VCaP (cell line): ENCODE measurements around the gene SMYD3.

Source experiments
- H3K27ac ChIP-seq: fragments of 450-650 bp; 2 replicates; pipeline ENCODE4 v1.5.1; 2017
- TF ChIP-seq, protein P1 (sequence below): fragments of 450-650 bp; conservative IDR thresholded peaks from 2 replicates; pipeline ENCODE4 v1.5.1; 2017; ENCODE audit warnings: mild to moderate bottlenecking, moderate library complexity

Gene SMYD3

GRCh38 chr1:245803666-245804037, 703.4 kb downstream of the SMYD3 start:
- TF ChIP-seq, protein P1, sequence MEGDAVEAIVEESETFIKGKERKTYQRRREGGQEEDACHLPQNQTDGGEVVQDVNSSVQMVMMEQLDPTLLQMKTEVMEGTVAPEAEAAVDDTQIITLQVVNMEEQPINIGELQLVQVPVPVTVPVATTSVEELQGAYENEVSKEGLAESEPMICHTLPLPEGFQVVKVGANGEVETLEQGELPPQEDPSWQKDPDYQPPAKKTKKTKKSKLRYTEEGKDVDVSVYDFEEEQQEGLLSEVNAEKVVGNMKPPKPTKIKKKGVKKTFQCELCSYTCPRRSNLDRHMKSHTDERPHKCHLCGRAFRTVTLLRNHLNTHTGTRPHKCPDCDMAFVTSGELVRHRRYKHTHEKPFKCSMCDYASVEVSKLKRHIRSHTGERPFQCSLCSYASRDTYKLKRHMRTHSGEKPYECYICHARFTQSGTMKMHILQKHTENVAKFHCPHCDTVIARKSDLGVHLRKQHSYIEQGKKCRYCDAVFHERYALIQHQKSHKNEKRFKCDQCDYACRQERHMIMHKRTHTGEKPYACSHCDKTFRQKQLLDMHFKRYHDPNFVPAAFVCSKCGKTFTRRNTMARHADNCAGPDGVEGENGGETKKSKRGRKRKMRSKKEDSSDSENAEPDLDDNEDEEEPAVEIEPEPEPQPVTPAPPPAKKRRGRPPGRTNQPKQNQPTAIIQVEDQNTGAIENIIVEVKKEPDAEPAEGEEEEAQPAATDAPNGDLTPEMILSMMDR: no peak
- H3K27ac ChIP-seq: no peak overlapping the region

- no peak overlapping the region for H3K27ac ChIP-seq
- TF ChIP-seq, protein P1: no peak
Observed at GRCh38 chr1:245802941-245803665, 704.0 kb downstream of the SMYD3 start.

GRCh38 chr1:245800901-245801605, 706.0 kb downstream of the SMYD3 start:
- no peak overlapping the region for H3K27ac ChIP-seq
- TF ChIP-seq, protein P1: no peak

DNA sequence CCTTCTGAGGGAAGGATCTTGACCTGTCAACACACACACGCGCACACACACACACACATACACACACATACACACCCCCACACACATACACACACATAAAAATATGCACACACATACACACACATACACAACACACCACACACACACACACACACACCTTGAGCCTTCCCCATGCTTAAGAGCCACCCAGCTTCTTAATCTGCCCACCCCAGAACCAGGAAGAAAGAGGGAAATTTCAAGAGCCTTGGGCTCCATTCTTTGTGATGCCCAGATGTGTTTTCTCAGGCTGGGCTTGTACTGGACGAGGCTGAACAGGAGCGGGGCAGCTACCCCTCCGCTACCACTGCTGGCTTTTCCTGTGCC, 708.7 kb downstream of the SMYD3 start:
- H3K27ac ChIP-seq: no peak overlapping the region
- TF ChIP-seq, protein P1: no peak

GRCh38 chr1:245797592-245798348, 709.3 kb downstream of the SMYD3 start:
- TF ChIP-seq, protein P1: peak; percentile 25; the same call in 1 of the 2 replicates
- H3K27ac ChIP-seq: no peak overlapping the region

DNA sequence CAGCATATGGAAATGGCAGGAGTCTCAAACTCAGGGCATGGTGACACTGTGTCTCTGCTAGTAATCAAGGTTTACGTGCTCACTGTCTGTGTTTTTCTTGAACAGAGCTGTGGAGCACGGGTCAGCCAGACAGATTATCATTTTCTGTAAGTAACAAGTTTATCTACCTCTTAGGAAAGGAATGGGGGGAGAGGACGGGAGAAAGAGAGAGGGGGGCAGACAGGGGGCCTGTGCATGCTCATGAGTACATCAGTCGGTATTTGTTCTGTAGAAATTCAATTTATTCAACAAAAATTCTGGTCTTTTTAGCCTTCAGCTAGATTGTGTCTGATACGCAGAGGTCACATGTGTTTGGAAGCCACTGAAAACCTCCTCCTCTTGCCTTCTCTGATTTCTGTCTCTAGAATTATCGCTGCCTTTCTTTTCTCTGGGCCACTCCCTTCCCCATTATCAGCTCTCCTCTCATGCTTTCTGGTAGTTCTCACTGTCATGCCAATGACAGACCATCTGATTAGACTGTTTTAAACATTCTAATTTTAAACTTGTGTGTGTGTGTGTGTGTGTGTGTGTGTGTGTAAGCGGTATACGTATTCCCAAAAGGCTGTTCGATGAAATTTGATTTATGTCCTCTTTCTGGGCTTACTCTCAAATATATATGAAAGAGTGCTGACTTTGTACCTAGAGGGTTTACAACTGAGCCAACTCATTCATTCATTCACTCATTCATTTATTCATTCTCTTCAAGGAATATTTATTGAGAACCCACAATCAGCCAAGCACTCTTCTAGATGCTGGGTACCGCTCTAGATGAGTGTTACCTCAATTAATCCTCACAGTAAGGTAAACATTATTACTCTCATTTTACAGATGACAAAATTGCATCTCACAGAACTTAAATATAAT, 715.4 kb downstream of the SMYD3 start:
- no peak overlapping the region for H3K27ac ChIP-seq
- TF ChIP-seq, protein P1: no peak
